WTC11 (cell line): ENCODE measurements around the gene NCK1. TPM values are rescaled to one million over a fixed set of nuclear protein-coding genes. Genes with fewer than 3 reads are reported as not detected.

Experiments
- ATAC-seq: fragments of 200-7000 bp; cut with Tn5 transposase; 2 replicates; pipeline ENCODE4 v1.10.0; 2021; ENCODE audit warnings: mild to moderate bottlenecking, moderate library complexity
- CTCF ChIA-PET: fragments of 300-600 bp; sonication (Branson Sonifier 250); formaldehyde crosslinking; loops from one replicate; lab custom pipeline; 2021; ENCODE audit warnings: antibody characterized with exemption; lab: Charles Lee
- POLR2A ChIA-PET: fragments of 350-600 bp; sonication (Branson Sonifier 250); formaldehyde crosslinking; loops from one replicate; lab custom pipeline; 2021; ENCODE audit warnings: antibody characterized with exemption; lab: Charles Lee
- DNase-seq: peaks from one replicate; pipeline ENCODE4 v3.0.0; 2021; ENCODE audit warnings: low spot score
- H3K27ac Mint-ChIP-seq: 2 replicates; pipeline ENCODE4 v1.8.0; 2021; ENCODE audit warnings: mixed read lengths
- H3K27me3 Mint-ChIP-seq: 2 replicates; pipeline ENCODE4 v1.8.0; 2021; ENCODE audit warnings: low read depth, mild to moderate bottlenecking, moderate library complexity, mixed read lengths
- H3K36me3 Mint-ChIP-seq: 2 replicates; pipeline ENCODE4 v1.8.0; 2021; ENCODE audit warnings: mixed read lengths
- H3K4me1 Mint-ChIP-seq: 2 replicates; pipeline ENCODE4 v1.8.0; 2022; ENCODE audit warnings: mixed read lengths
- H3K4me3 Mint-ChIP-seq: 2 replicates; pipeline ENCODE4 v1.8.0; 2021; ENCODE audit warnings: mild to moderate bottlenecking, moderate library complexity, mixed read lengths
- H3K9me3 Mint-ChIP-seq: 2 replicates; pipeline ENCODE4 v1.8.0; 2021; ENCODE audit warnings: mixed read lengths
- CBFB ChIP-seq: sonication (generic); formaldehyde crosslinking; IDR thresholded peaks from 2 replicates; pipeline ENCODE4 v1.8.1; 2022; ENCODE audit warnings: mild to moderate bottlenecking, low read depth, missing genetic modification reagents
- GABPB1 ChIP-seq: sonication (generic); formaldehyde crosslinking; IDR thresholded peaks from 2 replicates; pipeline ENCODE4 v1.8.1; 2023; ENCODE audit warnings: mild to moderate bottlenecking, missing genetic modification reagents
- JUN ChIP-seq: sonication (generic); formaldehyde crosslinking; IDR thresholded peaks from 2 replicates; pipeline ENCODE4 v1.8.0; 2023; ENCODE audit warnings: mild to moderate bottlenecking, missing genetic modification reagents
- MYBL2 ChIP-seq: sonication (generic); formaldehyde crosslinking; IDR thresholded peaks from 2 replicates; pipeline ENCODE4 v1.8.1; 2023; ENCODE audit warnings: mild to moderate bottlenecking, moderate library complexity, missing genetic modification reagents
- NFATC4 ChIP-seq: fragments of 250-450 bp; sonication (Bioruptor Pico); IDR thresholded peaks from 2 replicates; pipeline ENCODE4 v1.9.0; 2021; ENCODE audit warnings: mild to moderate bottlenecking
- NFYB ChIP-seq: sonication (generic); formaldehyde crosslinking; conservative IDR thresholded peaks from 2 replicates; pipeline ENCODE4 v1.8.0; 2022; ENCODE audit warnings: low read depth, missing genetic modification reagents
- PRRX2 ChIP-seq: fragments of 250-450 bp; sonication (Bioruptor Pico); IDR thresholded peaks from 2 replicates; pipeline ENCODE4 v1.8.0; 2021; ENCODE audit warnings: mild to moderate bottlenecking
- RORB ChIP-seq: fragments of 250-450 bp; sonication (Bioruptor Pico); IDR thresholded peaks from 2 replicates; pipeline ENCODE4 v1.9.0; 2021; ENCODE audit warnings: mild to moderate bottlenecking
- SP1 ChIP-seq: sonication (generic); formaldehyde crosslinking; conservative IDR thresholded peaks from 2 replicates; pipeline ENCODE4 v1.8.1; 2022; ENCODE audit warnings: missing genetic modification reagents
- TEAD1 ChIP-seq: sonication (generic); formaldehyde crosslinking; IDR thresholded peaks from 2 replicates; pipeline ENCODE4 v1.8.0; 2022; ENCODE audit warnings: mild to moderate bottlenecking, missing genetic modification reagents
- ZBTB21 ChIP-seq: sonication (generic); formaldehyde crosslinking; IDR thresholded peaks from 2 replicates; pipeline ENCODE4 v1.8.1; 2023; ENCODE audit warnings: mild to moderate bottlenecking, missing genetic modification reagents, borderline replicate concordance
- ZNF121 ChIP-seq: sonication (generic); formaldehyde crosslinking; IDR thresholded peaks from 2 replicates; pipeline ENCODE4 v1.8.0; 2023; ENCODE audit warnings: missing genetic modification reagents
- total RNA-seq: library from RNA; stranded (reverse); gene quantifications from 3 replicates; pipeline ENCODE4 v1.2.3, GENCODE V29; 2021
- TF ChIP-seq, protein P1 (sequence below): sonication (generic); formaldehyde crosslinking; conservative IDR thresholded peaks from 2 replicates; pipeline ENCODE4 v1.8.1; 2023; ENCODE audit warnings: mild to moderate bottlenecking, low read depth, missing genetic modification reagents, moderate library complexity
- TF ChIP-seq, protein P2 (sequence below): sonication (generic); formaldehyde crosslinking; IDR thresholded peaks from 2 replicates; pipeline ENCODE4 v1.8.1; 2022; ENCODE audit warnings: low read depth, mild to moderate bottlenecking, moderate library complexity, missing genetic modification reagents, borderline replicate concordance
- TF ChIP-seq, protein P3 (sequence below): fragments of 250-450 bp; sonication (Bioruptor Pico); conservative IDR thresholded peaks from 2 replicates; pipeline ENCODE4 v1.9.0; 2021; ENCODE audit warnings: mild to moderate bottlenecking
- TF ChIP-seq, protein P4 (sequence below): fragments of 250-450 bp; sonication (Bioruptor Pico); IDR thresholded peaks from 2 replicates; pipeline ENCODE4 v1.9.0; 2021; ENCODE audit warnings: mild to moderate bottlenecking
- TF ChIP-seq, protein P5 (sequence below): fragments of 250-450 bp; sonication (Bioruptor Pico); IDR thresholded peaks from 2 replicates; pipeline ENCODE4 v1.9.0; 2021; ENCODE audit warnings: moderate library complexity, mild to moderate bottlenecking, inconsistent platforms, borderline replicate concordance
- TF ChIP-seq, protein P6 (sequence below): sonication (generic); formaldehyde crosslinking; IDR thresholded peaks from 2 replicates; pipeline ENCODE4 v1.8.0; 2022; ENCODE audit warnings: mild to moderate bottlenecking, missing genetic modification reagents
- TF ChIP-seq, protein P7 (sequence below): sonication (generic); formaldehyde crosslinking; IDR thresholded peaks from 2 replicates; pipeline ENCODE4 v1.8.0; 2022; ENCODE audit warnings: missing genetic modification reagents

The NCK1 gene
- total RNA-seq, 1 experiment from 2014 or later: 28.9 TPM

DNA sequence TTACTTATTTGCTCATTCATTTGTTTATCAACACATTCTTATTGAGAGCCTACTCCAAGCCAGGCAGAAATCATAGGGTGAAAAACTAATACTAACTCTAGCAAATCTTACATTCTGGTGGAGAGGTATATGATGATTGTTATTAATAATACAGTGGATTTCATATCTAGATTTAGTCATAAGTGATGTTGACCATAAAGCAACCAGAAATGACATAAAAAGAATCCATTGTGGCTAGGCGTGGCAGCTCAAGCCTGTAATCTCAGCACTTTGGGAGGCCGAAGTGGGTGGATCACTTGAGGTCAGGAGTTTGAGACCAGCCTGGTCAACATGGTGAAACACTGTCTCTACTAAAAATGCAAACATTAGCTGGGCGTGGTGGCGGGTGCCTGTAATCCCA lies 69.6 kb downstream of the NCK1 start (continued):
- TF ChIP-seq, protein P1, sequence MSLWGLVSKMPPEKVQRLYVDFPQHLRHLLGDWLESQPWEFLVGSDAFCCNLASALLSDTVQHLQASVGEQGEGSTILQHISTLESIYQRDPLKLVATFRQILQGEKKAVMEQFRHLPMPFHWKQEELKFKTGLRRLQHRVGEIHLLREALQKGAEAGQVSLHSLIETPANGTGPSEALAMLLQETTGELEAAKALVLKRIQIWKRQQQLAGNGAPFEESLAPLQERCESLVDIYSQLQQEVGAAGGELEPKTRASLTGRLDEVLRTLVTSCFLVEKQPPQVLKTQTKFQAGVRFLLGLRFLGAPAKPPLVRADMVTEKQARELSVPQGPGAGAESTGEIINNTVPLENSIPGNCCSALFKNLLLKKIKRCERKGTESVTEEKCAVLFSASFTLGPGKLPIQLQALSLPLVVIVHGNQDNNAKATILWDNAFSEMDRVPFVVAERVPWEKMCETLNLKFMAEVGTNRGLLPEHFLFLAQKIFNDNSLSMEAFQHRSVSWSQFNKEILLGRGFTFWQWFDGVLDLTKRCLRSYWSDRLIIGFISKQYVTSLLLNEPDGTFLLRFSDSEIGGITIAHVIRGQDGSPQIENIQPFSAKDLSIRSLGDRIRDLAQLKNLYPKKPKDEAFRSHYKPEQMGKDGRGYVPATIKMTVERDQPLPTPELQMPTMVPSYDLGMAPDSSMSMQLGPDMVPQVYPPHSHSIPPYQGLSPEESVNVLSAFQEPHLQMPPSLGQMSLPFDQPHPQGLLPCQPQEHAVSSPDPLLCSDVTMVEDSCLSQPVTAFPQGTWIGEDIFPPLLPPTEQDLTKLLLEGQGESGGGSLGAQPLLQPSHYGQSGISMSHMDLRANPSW (CRISPR knock-in tag): no peak
- TF ChIP-seq SP1 (CRISPR knock-in tag): no peak

DNA sequence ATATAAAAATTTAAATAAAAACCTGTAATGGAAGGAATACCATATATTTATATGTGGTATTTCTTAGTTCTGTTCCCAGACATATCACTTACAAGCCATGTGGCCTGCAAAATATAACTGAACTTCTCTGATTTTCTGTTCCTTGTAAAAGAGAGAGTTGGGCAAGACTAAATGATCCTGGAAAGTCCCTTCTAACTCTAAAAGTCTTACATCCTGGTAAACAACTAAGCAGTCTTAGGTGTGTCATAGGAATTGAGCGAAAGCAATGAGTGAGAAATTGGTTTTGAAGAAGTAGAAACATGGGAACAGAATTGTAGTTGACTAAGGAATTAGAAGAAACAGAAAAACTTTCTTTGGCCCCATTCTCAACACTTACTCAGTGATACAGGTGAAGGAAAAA lies 70.5 kb downstream of the NCK1 start:
- ChIA-PET CTCF (interaction anchor here (0.8 kb wide), 1 partner anchor 81 kb away, joined by 3 read pairs; no protein-coding TSS in a partner anchor), POLR2A (no interaction called here)
- Mint-ChIP-seq H3K27me3 (no peaks in the 10 kb centered on the region), H3K27ac (no peak overlapping the region), H3K4me3 (no peak overlapping the region), H3K9me3 (peaks cover 14% of the 10 kb centered on the region), H3K36me3 (peaks cover 25% of the 10 kb centered on the region), H3K4me1 (no peaks in the 10 kb centered on the region)
- DNase-seq: no peak
- ATAC-seq: no peak
- TF ChIP-seq TEAD1 (CRISPR knock-in tag) (no peak), ZNF121 (CRISPR knock-in tag) (no peak), PRRX2 (CRISPR knock-in tag) (no peak), MYBL2 (no peak), GABPB1 (CRISPR knock-in tag) (no peak)
- TF ChIP-seq, protein P2, sequence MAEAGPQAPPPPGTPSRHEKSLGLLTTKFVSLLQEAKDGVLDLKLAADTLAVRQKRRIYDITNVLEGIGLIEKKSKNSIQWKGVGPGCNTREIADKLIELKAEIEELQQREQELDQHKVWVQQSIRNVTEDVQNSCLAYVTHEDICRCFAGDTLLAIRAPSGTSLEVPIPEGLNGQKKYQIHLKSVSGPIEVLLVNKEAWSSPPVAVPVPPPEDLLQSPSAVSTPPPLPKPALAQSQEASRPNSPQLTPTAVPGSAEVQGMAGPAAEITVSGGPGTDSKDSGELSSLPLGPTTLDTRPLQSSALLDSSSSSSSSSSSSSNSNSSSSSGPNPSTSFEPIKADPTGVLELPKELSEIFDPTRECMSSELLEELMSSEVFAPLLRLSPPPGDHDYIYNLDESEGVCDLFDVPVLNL (CRISPR knock-in tag): no peak
- TF ChIP-seq, protein P3, sequence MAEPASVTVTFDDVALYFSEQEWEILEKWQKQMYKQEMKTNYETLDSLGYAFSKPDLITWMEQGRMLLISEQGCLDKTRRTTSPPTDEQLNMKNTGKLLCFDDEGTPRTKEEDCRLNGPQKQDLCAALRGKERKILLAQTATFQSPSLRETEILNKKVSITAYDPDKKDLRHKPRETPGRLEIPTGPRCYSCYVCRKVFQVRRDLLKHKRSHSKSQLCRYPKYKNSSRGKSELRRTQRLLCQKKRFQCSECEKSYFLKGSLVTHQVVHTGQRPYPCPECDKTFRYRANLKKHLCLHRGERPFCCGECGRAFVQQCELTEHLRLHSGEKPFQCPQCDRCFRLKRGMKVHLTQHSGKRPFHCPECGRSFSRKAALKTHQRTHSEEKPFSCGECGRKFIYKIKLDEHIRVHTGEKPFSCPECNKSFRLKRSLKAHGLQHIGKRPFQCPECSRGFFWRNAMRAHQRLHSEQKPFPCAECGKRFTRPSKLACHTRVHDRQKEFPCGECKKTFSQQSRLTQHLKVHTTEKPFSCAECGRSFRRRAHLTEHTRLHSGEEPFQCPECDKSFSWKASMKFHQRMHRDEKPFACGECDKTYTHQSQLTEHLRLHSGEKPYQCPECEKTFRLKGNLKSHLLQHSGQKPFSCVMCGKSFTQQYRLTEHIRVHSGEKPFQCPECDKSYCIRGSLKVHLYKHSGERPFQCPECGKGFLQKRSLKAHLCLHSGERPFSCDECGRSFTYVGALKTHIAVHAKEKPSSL (CRISPR knock-in tag): no peak
- TF ChIP-seq, protein P4, sequence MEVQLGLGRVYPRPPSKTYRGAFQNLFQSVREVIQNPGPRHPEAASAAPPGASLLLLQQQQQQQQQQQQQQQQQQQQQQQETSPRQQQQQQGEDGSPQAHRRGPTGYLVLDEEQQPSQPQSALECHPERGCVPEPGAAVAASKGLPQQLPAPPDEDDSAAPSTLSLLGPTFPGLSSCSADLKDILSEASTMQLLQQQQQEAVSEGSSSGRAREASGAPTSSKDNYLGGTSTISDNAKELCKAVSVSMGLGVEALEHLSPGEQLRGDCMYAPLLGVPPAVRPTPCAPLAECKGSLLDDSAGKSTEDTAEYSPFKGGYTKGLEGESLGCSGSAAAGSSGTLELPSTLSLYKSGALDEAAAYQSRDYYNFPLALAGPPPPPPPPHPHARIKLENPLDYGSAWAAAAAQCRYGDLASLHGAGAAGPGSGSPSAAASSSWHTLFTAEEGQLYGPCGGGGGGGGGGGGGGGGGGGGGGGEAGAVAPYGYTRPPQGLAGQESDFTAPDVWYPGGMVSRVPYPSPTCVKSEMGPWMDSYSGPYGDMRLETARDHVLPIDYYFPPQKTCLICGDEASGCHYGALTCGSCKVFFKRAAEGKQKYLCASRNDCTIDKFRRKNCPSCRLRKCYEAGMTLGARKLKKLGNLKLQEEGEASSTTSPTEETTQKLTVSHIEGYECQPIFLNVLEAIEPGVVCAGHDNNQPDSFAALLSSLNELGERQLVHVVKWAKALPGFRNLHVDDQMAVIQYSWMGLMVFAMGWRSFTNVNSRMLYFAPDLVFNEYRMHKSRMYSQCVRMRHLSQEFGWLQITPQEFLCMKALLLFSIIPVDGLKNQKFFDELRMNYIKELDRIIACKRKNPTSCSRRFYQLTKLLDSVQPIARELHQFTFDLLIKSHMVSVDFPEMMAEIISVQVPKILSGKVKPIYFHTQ (CRISPR knock-in tag): no peak
- TF ChIP-seq, protein P5, sequence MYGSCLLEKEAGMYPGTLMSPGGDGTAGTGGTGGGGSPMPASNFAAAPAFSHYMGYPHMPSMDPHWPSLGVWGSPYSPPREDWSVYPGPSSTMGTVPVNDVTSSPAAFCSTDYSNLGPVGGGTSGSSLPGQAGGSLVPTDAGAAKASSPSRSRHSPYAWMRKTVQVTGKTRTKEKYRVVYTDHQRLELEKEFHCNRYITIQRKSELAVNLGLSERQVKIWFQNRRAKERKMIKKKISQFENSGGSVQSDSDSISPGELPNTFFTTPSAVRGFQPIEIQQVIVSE (CRISPR knock-in tag): no peak

DNA sequence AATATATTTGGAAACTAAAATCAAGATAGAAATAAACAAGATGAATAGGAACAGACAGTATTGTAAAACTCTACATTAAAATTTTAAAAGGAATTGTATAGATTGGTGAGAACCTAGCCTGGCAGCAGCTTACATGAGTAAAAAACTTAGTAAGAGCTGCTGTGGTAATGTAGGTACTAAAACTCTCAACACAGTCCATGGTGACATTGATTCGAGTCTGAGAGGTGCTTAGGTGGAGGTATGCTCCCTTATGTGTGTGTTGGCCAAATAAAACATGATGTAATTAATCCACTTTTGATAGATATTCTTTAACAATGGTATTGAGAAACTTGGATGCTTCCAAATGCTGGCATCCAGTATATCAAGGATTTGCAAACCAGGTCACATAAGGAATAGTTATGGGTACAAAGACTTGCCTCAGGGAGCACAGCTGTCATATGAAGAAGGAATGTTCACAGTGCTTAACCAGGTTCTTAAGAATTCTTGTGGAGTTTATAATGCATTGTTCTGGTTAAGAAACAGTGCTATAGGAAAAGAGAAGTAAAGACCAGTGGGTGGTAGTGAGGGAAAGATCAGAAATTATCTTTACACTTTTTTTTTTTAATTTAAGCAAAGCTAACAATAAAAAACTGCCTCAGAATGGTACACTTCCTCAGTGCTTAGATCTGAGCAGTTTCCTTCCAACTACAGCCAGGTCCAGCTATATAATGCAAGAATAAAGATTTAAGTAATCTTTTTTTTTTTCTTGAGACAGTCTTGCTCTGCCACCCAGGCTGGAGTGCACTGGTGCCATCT lies 71.2 kb downstream of the NCK1 start:
- POLR2A ChIA-PET: no interaction called here
- no peaks in the 10 kb centered on the region for H3K27me3 Mint-ChIP-seq
- CTCF ChIA-PET: interaction anchor here (0.8 kb wide), 1 partner anchor 80 kb away, joined by 3 read pairs; no protein-coding TSS in a partner anchor
- peaks cover 15% of the 10 kb centered on the region for H3K9me3 Mint-ChIP-seq
- ATAC-seq: no peak
- no peak overlapping the region for H3K4me3 Mint-ChIP-seq
- H3K4me1 Mint-ChIP-seq: 0 out of 2 replicates have a peak, but pooled peaks cover under 1% of the 10 kb centered on the region
- DNase-seq: no peak
- H3K36me3 Mint-ChIP-seq: peaks cover 21% of the 10 kb centered on the region
- H3K27ac Mint-ChIP-seq: no peak overlapping the region
- TF ChIP-seq JUN (CRISPR knock-in tag) (no peak), NFYB (no peak), TEAD1 (CRISPR knock-in tag) (no peak), PRRX2 (CRISPR knock-in tag) (no peak), RORB (CRISPR knock-in tag) (no peak), ZBTB21 (no peak), NFATC4 (CRISPR knock-in tag) (no peak), CBFB (CRISPR knock-in tag) (no peak)
- TF ChIP-seq, protein P6, sequence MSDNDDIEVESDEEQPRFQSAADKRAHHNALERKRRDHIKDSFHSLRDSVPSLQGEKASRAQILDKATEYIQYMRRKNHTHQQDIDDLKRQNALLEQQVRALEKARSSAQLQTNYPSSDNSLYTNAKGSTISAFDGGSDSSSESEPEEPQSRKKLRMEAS: no peak
- TF ChIP-seq, protein P7, sequence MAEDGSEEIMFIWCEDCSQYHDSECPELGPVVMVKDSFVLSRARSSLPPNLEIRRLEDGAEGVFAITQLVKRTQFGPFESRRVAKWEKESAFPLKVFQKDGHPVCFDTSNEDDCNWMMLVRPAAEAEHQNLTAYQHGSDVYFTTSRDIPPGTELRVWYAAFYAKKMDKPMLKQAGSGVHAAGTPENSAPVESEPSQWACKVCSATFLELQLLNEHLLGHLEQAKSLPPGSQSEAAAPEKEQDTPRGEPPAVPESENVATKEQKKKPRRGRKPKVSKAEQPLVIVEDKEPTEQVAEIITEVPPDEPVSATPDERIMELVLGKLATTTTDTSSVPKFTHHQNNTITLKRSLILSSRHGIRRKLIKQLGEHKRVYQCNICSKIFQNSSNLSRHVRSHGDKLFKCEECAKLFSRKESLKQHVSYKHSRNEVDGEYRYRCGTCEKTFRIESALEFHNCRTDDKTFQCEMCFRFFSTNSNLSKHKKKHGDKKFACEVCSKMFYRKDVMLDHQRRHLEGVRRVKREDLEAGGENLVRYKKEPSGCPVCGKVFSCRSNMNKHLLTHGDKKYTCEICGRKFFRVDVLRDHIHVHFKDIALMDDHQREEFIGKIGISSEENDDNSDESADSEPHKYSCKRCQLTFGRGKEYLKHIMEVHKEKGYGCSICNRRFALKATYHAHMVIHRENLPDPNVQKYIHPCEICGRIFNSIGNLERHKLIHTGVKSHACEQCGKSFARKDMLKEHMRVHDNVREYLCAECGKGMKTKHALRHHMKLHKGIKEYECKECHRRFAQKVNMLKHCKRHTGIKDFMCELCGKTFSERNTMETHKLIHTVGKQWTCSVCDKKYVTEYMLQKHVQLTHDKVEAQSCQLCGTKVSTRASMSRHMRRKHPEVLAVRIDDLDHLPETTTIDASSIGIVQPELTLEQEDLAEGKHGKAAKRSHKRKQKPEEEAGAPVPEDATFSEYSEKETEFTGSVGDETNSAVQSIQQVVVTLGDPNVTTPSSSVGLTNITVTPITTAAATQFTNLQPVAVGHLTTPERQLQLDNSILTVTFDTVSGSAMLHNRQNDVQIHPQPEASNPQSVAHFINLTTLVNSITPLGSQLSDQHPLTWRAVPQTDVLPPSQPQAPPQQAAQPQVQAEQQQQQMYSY (CRISPR knock-in tag): no peak
